Kidney capillary endothelial cell (primary cell): Measurements from ENCODE around the gene GPRC6A.

Experiments
- DNase-seq: peaks from one replicate; pipeline ENCODE4 v3.0.0-alpha.2; 2018; ENCODE audit warnings: low spot score

The GPRC6A gene

DNA sequence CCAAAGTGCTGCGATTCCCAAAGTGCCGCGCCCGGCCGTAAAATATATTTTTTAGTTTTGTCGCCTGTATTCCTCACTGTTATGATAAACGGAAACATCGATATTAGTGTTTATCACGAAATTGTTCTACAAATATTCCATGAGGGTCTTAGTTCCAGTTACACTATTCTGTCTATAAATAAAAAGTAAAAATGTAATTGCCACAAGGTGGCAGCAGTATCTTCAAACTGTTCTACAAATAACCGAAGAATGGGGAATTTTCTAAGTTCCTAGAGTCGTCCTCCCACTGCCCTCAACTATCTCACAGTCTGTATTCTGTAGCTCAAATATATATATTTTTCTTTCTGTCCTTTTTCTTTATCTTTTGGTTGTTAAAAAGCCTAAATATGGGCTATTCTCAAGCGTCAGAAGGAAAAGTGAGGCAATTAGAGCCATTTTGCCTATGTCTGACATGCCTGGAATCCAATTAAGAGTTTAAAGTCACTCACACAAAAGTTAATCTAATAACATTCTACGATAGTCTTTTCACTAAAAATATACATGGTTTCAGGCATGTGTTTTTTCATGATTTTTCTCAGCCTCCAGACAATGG lies 49.2 kb downstream of the GPRC6A start:
- peak; percentile 44 for DNase-seq

DNA sequence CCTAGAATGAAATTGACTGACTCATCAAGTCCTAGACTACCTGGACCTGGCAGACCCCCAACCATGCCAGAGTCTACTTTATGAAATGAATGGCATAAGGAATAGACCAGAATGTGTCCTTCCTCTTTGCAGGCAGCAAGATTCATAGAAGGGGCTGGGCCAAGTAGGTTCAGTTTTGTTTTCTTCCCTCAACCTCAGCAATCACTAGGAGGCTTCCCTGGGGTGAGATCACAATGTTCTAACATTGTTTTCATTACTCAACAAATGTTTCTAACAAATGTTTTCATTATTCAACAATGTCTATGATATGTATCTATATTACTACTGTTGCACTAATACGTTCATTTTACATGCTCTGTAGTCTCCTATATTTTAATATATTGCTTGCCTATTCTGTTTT lies 55.0 kb downstream of the GPRC6A start:
- no peak for DNase-seq

DNA sequence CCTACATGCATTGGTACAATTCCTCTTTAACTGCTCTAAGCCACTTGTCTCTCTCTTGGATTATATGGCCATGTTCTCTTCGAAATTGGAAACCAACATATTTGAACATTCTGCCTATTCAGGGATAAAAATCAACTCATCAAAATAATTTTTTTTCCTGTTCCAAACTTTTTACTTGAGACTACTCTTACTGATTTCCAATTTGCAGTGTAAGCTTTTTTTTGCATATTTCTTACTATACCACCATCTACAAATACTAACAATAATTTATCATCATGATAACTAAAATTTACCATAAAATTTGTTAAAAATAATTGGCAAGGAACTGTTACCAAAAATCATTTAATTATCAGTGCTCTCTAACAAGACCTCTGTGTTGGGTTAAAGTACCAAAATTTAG lies 56.4 kb downstream of the GPRC6A start:
- no peak for DNase-seq

DNA sequence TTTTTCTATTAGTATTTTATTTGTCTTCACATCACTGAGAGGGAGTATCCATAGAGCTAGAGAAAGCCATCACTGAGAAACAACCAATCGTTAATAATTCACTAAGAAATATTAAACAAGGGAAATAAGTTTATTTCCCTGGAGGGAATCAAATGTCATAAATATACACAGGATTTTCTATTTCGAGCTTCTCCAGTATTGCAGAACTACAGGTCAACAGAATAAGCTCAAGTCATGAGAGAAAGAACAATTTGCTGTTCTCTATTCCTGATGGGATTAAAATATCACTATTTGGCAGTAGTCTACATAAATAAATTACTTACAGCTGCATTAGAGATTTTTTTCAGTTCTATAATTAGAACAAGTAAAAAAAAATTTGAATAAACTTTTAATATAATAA lies 61.2 kb downstream of the GPRC6A start:
- DNase-seq: no peak

DNA sequence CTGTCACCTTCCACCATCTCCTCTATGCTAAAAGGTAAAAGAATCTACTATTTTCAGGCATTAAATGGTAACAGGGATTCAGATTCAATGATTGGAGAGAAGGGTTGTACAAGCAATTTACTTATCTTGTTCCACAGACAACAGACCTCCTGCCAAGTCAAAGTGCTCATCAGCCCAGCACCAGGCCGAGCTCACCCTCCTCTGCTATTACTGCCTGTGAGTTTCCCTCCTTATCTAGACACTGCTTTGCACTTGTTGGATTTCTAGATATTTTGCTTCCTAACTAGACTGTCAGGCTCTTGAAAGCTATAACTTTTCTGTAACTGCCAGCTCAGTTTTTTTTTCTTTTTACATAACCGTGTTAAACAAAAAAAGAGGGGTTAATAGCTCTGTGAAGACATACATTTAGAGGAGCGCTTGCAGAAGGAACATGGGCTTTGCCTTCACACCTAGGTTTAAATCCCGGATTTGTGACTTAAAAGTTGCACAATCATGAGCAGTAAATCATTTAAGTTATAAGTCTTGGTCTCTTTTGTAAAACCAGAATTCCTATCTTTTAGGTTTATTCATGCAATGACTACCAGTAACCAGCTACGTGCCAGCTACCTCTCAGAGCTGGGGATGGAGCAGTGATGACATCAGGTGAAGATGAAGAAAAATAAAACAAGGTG lies 62.2 kb downstream of the GPRC6A start:
- DNase-seq: no peak

DNA sequence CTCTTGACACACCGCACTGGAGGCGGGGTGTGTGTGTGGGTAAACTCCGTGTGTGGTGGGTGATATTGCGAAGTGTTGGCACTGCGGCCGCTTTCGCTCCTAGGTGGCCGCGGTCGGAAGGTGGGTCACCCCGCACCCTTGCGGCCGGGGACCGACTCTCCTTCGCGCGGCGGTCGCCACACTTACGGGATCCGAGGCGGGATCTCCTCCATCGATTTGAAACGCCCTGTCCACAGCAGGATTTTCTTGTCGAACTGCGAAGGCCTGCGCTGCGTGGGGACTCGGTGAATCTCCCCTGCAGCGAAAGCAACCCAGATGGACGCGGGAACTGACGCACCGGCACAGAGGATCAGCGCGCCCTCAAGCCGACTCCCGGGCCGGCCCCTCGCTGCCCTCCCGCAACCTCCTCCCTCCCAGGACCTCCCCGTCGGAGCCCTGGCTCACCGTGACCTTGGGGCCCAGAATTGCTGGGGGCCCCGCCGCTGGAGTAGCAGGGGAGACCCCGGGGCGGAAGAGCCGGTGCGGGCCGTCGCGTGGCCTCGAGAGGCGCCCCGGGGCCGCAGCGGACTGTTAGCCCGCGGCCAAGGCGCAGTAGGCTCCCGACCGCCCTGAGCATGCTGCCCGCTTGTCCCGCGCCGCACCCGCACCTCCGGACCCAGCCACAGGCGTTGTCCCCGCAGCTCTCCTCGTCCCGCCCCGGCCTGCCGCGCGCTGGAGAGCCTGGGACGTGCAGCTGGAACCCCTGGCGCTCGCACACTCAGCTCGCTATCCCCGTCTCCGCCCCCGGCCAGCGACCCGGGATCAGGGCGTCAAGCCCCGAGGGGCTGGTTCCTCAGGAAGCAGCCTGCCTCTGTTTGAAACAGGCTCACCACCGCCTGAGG lies 63.7 kb downstream of the GPRC6A start, which contains the start of gene FAM162B:
Gene FAM162B, minus strand, starts transcription at position 759 of the 881 bp plus-strand sequence. Its CDS starts 143 bp downstream, at position 616.
- peak; percentile 14 for DNase-seq

DNA sequence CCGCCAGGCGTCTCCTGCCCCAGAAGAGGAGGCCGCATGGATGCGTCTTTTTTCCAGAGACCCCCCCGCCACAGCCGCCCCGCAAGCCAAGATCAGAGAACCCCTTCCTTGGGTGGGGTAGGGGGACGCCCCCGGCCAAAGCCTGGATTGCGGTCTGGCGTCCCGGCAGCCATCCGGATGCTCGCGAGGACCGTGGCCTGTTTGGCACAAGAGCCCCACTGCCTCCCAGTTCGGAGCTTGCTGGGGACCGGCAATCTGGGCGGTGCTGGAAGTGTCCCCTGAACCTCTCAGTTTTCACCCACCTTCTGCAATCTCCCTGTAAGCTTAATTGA lies 64.3 kb downstream of the GPRC6A start:
- no peak for DNase-seq

DNA sequence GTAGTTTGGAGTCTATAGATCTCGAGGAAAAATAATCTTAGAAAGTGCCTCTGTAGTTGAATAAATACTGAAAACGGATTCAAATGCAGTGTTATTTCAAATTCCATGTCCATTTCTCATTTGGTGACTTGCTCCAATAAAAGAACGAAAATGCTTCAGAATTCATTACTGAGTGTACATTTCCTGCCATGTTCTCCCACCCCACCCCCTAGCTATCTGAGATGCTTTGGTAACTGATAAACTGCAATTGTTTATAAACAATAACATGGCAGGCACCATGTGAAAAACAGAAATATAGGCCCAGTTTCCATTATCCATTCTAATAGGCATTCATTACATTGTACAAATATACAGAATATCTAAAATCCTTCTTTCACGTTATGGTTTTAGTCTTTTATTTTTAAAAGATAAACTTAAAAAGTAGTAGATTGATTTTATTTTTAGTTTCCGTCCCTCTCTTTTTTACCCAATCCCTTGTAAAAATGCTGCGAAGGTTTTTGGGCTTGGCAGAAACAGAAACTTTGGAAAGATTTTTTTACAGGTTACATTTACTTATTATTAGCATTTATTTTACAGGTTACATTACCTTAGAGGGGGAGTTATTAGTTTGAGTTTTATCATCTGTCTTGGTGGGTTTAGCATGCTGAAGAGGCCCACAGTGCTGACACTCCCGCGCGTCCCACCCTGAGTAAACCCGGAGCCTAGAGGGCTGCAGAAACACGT lies 64.8 kb downstream of the GPRC6A start:
- peak; percentile 20 for DNase-seq

DNA sequence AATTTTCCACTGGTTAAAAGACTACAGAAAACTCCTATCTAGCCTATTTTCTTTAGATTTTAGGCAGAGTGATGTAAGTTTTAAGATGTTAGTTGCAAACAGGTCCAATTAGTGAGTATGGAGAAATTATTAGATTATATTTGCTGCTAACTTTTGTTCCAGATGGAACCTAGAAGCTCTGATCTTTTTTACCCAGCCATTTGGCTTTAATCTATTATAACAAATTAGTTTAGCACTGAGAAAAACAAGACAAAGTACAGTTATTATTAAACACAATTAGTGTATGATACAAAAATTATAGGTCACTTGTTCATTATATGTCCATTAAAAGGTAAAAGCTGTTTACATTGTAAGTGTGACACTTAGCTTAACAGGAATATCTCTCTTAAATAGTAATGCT lies 65.8 kb downstream of the GPRC6A start:
- DNase-seq: no peak

DNA sequence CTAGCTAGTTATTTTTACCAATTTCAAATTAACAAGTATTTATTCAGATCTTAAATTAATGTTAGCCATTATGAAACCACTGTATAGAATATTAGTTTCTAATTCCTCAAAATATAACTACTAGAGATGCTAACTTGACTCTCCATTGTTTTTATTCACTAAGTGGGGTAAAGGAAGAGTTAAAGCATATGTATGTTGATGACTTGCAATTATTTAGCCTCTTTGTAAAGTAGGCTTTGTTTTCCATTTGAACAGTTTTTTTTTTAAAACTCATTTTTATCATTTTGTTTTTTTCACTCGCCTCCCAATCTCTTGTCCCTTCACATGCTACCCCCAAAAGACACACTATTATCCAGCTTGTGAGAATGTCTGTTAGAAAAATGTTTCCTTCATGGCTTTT lies 66.6 kb downstream of the GPRC6A start:
- no peak for DNase-seq

DNA sequence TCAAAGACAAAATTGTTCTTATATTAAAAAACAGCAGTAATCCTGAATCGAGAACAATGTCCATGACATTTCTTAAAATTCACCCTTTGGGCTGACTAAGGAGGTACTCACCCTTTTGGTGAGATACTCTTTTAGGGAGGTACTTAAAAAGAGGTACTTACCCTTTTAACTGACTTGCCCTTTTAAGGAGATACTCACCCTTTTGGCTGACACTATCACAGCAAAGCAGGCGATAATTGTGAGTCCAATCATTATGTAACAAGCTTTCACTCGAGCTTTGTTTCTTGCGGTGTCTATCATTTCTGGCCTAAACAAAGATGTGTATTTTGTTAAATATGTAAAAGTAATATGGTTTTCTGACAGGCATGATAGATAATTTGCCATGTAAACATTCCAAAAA lies 67.1 kb downstream of the GPRC6A start:
- DNase-seq: no peak

DNA sequence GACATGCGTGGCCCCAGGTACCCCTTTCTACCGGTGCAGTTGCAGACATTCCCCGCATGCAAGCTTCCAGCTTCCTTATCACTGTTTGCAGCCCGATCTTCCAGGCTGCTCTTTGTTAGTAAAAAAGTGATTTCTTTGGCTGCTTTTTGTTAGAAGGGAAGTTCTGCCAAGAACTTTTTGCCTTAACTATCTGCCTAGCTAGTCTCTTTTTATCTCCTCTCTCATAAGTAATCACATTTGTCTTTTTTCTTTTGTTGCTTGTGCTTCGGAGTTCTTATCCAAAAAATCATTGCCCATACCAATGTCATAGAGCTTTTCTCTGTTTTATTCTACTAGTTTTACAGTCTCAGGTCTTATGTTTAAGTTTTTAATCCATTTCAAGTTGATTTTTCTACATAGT lies 83.7 kb downstream of the GPRC6A start:
- DNase-seq: no peak
